Lung (tissue), 12 donors: Measurements from ENCODE around the gene ANKRD37. TPM values are rescaled to one million over a fixed set of nuclear protein-coding genes. Genes with fewer than 3 reads are reported as not detected.

Experiments used
- ATAC-seq: fragments of 200-7000 bp; cut with Tn5 transposase; one replicate; pipeline ENCODE4 v1.9.1; 2020; ENCODE audit warnings: moderate number of reproducible peaks; ENCODE audit not compliant: insufficient read depth, low FRiP score
- DNase-seq, 3 donors: peaks; one replicate each; pipeline ENCODE4 v3.0.0-alpha.2; 2013 to 2017
- H3K27ac ChIP-seq, 2 donors: one replicate each; pipeline ENCODE4 v1.5.1; 2013; ENCODE audit warnings: mild to moderate bottlenecking in 2 of 2, moderate library complexity in 2 of 2, control low read depth in 1 of 2, inconsistent platforms in 1 of 2, low read depth in 1 of 2, low read length in 1 of 2
- H3K27me3 ChIP-seq, 3 donors: one replicate each; pipeline ENCODE4 v1.5.1; 2013; ENCODE audit warnings: low read length in 2 of 3; ENCODE audit not compliant: control insufficient read depth in 3 of 3, insufficient read depth in 3 of 3
- H3K36me3 ChIP-seq, 4 donors: one replicate each; pipeline ENCODE4 v1.5.1; 2013; ENCODE audit warnings: low read length in 4 of 4, mild to moderate bottlenecking in 1 of 4, moderate library complexity in 1 of 4; ENCODE audit not compliant: control insufficient read depth in 4 of 4, insufficient read depth in 4 of 4
- H3K4me1 ChIP-seq, 5 donors: one replicate each; pipeline ENCODE4 v1.5.1; 2013; ENCODE audit warnings: low read length in 5 of 5, mild to moderate bottlenecking in 2 of 5, moderate library complexity in 1 of 5; ENCODE audit not compliant: control insufficient read depth in 5 of 5, insufficient read depth in 5 of 5
- H3K4me3 ChIP-seq: one replicate; pipeline ENCODE4 v1.5.1; 2013; ENCODE audit warnings: mild to moderate bottlenecking, control low read depth, moderate library complexity
- H3K9ac ChIP-seq, 2 donors: one replicate each; pipeline ENCODE4 v1.5.1; 2013; ENCODE audit warnings: low read length in 2 of 2, control low read depth in 1 of 2; ENCODE audit not compliant: insufficient read depth in 1 of 2
- H3K9me3 ChIP-seq, 4 donors: one replicate each; pipeline ENCODE4 v1.5.1; 2013; ENCODE audit warnings: low read length in 3 of 4, mild to moderate bottlenecking in 1 of 4, moderate library complexity in 1 of 4; ENCODE audit not compliant: control insufficient read depth in 4 of 4, insufficient read depth in 3 of 4
- CTCF ChIP-seq: IDR thresholded peaks from 2 replicates; pipeline ENCODE4 v1.5.1; 2012; ENCODE audit warnings: mild to moderate bottlenecking; ENCODE audit errors: control extremely low read depth, extremely low read depth
- WGBS, 2 donors: extraction: QIAGEN DNeasy Blood & Tissue Kit; methylation state at CpG; one replicate each; pipeline ENCODE4 v1.1.7; 2013; 5-methylcytosine and 5-hydroxymethylcytosine counted together
- polyA plus RNA-seq, 2 donors: library from polyadenylated mRNA; stranded (reverse); fragments of 200-250 nt; gene quantifications; one replicate each; pipeline ENCODE4 v1.2.1, GENCODE V29; 2013
- total RNA-seq, 2 donors: library from RNA; depleted of rRNA in 1 of 2; stranded (reverse); fragments of >200 nt in 1 of 2; gene quantifications; one replicate each; pipeline ENCODE4 v1.2.1, GENCODE V29; 2014 to 2021
- donor health status: control.
- donor health status: control.
- donor health status: Bipolar disorder and iron deficiency.
- donor health status: healthy.
- donor health status: DM: yes; HTN: yes; CAD: no.

ANKRD37 gene
- total and polyA plus RNA-seq, 4 donors, result 9.7 to 48.0 (median 14.4) TPM

- Histone ChIP-seq H3K4me3 (no peak overlapping the region), H3K27me3 (no peaks in the 10 kb centered on the region), H3K27ac (no peak overlapping the region), H3K36me3 (no peaks in the 10 kb centered on the region), H3K9ac (no peak overlapping the region), H3K9me3 (peaks cover 0 to 3% (median under 1%) of the 10 kb centered on the region in 4 donors), H3K4me1 (peaks cover 0 to 7% (median 0%) of the 10 kb centered on the region in 5 donors)
- WGBS, 2 donors, result 88 to 95% methylated on average over 13 of the region's 13 CpGs
- no peak for ATAC-seq
- DNase-seq, result no peak
- no peak for TF ChIP-seq CTCF
Observed at GRCh38 chr4:185379326-185380295, 17.0 kb upstream of the ANKRD37 start.

DNA sequence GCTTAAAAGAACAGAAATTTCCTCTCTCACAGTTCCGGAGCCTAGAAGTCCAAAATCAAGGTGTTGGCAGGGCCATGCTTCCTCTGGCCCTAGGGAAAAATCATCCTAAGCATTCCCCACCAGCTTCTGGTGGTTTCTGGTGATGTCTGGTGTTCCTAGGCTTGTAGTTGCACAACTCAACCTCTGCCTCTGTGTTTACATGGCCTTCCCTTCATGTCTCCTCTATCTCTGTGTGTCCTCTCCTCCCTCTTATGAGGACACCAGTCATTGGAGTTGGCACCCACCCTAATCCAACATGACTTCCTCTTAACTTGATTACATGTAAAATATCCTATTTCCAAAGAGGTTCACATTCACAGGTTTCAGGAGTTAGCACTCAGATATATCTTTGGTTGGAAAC, 16.3 kb upstream of the ANKRD37 start:
- 93 to 94% methylated on average over 1 of the region's 1 CpG for WGBS, 2 donors
- Histone ChIP-seq H3K27me3 (no peaks in the 10 kb centered on the region), H3K9ac (no peak overlapping the region), H3K4me3 (no peak overlapping the region), H3K27ac (no peak overlapping the region), H3K36me3 (no peaks in the 10 kb centered on the region), H3K9me3 (peaks cover 0 to 3% (median under 1%) of the 10 kb centered on the region in 4 donors), H3K4me1 (peaks cover 0 to 8% (median 0%) of the 10 kb centered on the region in 5 donors)
- DNase-seq (no peak), ATAC-seq (no peak)
- TF ChIP-seq CTCF, result no peak

- DNase-seq, result no peak
- WGBS, 2 donors, result 37 to 64% methylated on average over 4 of the region's 4 CpGs
Observed at GRCh38 chr4:185381288-185382196, 15.1 kb upstream of the ANKRD37 start.

More at GRCh38 chr4:185381288-185382196, 15.1 kb upstream of the ANKRD37 start:
- Histone ChIP-seq H3K9ac (no peak overlapping the region), H3K36me3 (no peaks in the 10 kb centered on the region), H3K27me3 (no peaks in the 10 kb centered on the region), H3K4me1 (peaks cover 0 to 8% (median 0%) of the 10 kb centered on the region in 5 donors), H3K9me3 (peaks cover 0 to 3% (median under 1%) of the 10 kb centered on the region in 4 donors), H3K4me3 (no peak overlapping the region), H3K27ac (no peak overlapping the region)
- no peak for TF ChIP-seq CTCF
- ATAC-seq, result no peak
